Stimulated activated CD4-positive, alpha-beta T cell treated with anti-CD3 and anti-CD28 coated beads, Interleukin-15, amount 100 ng/mL, for 1 hour (primary cell): ENCODE results near the gene LMCD1.

Experiments
- DNase-seq, 2 donors: peaks; one replicate each; pipeline ENCODE4 v3.0.0-alpha.2; 2020; ENCODE audit warnings: low read depth in 1 of 2, low spot score in 1 of 2

LMCD1 gene

DNA sequence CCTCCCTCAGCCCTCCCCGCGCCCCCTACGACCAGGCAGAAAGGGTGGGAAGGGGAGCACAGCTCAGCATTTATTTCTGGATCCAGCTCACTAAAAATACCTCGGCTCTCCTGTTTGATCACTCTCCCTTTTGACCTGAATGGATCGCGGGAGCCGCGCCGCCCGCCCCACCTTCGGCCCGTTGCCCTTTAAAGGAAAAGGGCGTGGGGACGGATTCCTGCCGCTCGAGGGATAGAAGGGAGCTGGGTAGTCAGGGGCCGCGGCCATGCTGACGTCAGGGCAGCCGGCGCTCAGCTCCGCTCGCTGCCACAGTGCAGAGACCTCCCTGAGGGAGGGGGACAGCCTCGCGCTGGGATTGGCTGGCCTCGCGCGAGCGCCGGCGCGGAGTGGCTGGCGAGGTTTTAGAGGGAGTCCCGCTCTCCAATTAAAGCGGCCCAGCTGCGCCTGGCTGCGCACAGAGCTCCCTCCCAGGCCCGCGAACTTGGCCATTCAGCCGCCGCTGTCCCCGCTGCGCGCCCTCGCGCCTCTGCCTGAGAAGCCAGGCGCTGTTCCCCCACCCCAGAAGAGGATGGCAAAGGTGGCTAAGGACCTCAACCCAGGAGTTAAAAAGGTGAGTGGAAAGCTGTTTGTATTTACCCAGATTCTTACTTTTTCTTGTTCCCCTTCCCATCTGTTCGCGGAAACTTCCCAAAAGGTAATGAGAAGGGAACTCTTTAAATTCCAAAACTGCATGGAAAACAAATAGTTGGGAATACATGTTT lies at the start of gene LMCD1:
Gene LMCD1, plus strand, starts transcription at position 453 of the 761 bp plus-strand sequence. Its CDS starts 116 bp downstream, at position 569.
- DNase-seq = peak; percentile 54 to 69

DNA sequence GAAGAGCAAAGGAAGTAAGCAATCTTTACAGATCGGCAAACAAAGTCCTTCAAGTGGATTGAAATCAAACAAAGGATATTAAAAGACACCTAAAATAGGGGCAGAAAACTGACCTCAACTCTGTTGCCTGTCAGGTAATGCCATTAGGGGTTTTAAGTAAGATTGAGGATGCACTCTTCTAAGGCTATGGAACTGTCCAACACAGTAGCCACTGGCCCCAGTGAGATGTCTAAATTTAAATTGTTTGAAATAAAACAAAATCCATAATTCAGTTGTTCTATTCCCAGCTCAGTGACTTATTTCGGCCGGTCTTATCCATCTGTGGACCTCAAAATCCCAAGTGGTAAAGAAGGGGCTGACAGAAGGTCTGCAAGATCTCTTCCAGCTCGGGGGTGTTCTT lies 49.5 kb upstream of the LMCD1 start:
- no peak for DNase-seq

- no peak for DNase-seq
Measured at GRCh38 chr3:8453153-8453552, 48.5 kb upstream of the LMCD1 start.

DNA sequence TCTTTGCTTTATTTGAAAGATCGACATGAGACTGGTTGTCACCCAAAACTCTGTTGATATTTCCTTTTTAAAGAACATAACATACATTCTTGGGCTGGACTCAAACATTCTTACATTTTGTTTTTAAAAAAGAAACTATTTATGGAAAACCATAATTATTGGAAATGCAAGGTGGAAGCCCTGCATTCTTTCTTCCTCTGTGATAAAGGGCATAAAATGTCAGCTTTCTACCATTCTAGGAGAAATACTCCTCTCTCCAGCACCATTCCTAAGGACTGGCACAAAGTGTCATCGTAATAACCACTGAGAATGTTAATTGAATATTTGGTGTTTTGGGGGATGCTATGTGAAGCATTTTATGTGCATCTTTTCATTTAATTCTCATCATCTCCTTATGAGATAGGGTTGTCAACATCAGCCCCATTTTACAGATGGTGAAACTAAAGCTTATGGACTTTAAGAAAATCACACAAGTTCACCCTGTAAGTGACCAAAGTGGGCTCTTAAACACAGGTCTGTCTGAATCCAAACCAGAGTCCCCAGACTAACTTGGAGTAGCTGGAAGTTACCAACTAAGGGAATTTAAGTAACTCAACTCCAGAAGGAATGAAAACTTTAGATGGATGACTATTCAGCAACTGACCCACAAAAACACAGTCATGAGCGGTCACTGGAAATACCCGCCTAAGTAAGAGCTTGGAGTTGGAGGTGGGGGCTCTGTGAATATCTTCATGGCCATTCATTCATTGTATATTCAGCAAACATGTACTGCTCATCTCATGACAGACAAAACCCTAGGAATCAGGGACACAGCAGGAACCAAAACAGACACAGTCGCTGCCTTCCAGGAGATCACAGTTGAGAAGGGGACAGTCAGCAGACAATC lies 45.9 kb upstream of the LMCD1 start:
- no peak for DNase-seq

DNA sequence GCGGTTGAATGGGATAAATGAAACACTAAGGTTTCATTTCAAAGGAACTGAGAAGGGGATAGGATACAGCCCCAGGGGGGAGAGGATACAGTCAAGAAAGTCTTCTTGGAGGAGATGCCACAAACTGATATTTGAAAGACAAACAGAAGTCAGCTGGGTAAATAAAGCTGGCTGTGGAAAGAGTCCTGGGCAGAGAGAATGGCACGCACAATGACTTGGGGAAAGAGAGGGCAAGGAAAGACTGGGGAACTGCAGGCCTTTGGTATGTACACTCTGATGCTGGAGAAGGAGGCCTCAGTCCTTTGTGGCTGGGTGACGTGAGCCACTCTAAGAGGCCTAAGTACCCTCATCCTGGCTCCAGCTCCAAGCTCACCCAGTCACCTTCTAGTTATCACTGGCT lies 45.2 kb upstream of the LMCD1 start:
- DNase-seq = no peak

DNA sequence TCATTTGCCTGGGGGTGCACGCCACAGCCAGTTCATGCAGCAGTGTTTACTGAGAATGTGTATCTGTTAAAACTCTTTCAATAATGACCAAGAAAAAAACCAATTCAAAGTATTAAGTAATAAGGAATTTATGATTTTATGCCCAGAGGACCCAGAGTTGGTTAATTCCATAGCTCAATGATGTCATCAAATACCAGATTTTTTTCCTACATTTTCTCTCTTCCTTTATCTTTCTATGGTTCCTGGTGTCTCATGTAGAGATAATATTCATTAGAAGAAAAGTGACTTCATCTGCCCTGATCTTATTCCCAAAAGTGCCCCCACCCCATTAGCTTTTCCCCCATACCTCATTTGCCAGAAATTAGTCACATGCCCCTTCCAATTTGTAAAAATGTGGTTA lies 44.6 kb upstream of the LMCD1 start:
- DNase-seq = no peak

DNA sequence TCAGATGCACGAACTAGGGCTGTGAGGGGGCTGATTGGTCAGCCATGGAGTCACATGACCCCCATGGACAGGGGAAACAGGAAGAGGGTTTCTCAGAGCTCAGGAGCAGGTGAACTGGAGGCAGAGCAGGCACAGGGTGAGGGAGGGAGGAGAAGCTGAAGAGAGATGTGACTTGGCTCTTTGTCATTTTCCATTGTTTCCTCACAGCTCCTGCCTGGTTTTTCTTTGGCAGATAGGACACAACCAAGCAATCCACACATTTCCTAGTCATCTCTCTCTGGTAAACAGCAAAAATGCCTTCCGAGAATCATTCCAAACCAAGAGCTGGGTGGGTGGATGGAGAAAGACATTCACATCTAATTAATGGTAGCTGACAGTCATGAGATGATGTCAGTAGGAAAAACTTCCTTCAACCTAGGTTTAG lies 43.4 kb upstream of the LMCD1 start:
- no peak for DNase-seq

GRCh38 chr3:8458711-8459110 lies 42.9 kb upstream of the LMCD1 start:
- no peak for DNase-seq

DNA sequence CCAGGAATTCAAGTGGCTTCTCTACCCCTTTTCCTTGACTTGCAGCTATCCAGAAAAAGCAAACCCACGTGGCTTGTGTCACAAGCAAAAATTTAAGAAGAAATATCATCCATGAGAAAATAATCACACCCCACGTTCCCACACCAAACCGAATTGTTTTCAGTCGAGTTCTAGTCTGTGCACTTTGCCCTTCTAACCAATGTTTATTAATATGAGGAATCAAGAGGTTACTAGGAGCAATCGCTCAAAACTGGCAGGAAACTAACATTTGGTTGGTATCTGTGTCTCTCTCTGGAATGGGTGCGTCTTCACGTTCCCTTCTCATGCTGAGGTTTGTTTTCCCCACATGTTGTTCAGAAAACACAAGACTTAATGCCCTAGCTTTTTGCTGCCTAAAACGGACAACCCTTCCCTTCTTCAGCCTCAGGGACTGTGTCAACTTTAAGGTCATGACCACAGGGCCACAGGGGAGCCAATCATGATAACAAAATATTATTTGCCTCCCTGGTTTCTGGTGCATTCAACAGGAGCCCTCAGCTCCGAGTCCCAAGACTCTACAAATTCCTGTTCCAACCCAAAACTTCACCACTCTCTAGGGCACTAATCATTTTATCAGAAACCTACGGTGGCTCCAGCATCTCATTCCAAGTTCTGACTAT lies 41.4 kb upstream of the LMCD1 start:
- DNase-seq = no peak

- DNase-seq = no peak
Measured at GRCh38 chr3:8460815-8461456, 40.7 kb upstream of the LMCD1 start.

- no peak for DNase-seq
Measured at GRCh38 chr3:8464668-8465067, 37.0 kb upstream of the LMCD1 start.

DNA sequence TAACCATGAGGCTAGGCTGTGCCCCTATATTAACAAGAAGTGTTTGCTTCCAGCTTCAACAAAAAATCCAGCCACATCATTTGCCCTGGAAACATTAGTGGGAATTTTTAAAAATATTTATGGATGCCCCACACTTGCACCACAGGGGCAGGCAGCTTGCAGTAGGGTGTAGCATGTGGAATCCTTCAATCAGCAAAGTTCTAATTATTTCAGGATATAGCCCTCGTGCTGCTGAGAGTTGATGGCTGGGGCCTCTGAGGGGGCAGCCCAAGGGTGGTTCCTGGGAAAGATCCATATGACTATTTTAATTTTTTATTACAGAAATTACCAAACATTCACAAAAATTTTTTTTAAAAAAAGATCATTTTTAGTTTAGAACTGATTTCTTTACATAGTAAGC lies 35.1 kb upstream of the LMCD1 start:
- no peak for DNase-seq

DNA sequence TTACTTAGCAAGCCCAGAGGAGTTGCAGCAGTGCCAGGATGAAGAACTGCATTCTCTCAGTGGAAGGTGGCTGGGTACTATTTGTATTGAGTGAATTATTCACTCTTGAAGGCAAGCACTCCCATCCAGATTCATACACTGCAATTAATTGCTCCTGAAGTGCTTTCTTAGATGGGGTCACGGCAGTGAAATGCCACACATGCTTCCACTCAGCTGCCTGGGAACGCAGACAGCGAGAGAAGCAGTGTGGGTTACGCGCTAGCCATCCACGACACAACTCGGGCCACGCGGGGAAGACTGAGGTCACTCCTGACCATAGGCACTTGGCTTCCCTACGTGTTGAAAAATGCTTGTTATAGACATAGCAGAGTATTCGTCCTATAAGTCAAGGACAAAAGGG lies 30.8 kb upstream of the LMCD1 start:
- DNase-seq = no peak

DNA sequence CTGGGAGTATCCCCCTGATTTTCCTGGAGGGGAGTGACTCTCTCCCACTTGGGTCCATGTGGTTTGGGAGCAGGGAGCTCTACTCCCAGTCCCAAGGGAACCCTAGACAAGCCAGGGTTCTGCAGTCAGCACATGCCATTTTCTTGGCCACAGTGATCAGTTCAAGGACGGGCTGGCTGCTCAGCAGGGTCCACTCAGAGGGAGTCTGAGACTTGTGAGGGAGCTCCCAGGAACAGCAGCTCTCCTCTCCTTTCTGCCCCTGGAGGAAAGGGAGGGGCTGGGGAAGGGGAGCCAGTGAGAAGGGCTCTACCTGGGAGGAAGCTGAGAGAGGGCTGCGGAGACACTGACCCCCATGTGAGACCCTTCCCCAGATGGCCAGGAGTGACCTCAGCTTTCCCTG lies 29.1 kb upstream of the LMCD1 start:
- DNase-seq = no peak

GRCh38 chr3:8473029-8473428 lies 28.6 kb upstream of the LMCD1 start:
- DNase-seq = no peak

DNA sequence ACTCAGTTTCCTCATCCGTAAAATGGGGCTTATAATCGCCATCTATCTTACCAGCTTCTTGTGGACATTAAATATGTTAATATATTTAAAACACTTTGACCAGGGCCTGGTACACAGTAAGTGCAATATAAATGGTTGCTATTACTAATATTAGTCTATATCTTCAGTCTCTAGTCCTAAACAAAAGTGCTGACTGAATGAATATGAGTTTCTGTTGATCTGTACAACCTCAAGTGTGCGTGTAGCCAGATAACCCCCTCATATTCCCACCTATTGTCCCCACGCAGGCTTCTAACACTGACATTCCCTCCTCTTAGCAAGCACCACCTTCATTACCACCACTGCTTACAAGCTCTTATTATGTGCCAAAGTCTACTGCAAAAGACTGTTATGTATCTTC lies 27.6 kb upstream of the LMCD1 start:
- no peak for DNase-seq

DNA sequence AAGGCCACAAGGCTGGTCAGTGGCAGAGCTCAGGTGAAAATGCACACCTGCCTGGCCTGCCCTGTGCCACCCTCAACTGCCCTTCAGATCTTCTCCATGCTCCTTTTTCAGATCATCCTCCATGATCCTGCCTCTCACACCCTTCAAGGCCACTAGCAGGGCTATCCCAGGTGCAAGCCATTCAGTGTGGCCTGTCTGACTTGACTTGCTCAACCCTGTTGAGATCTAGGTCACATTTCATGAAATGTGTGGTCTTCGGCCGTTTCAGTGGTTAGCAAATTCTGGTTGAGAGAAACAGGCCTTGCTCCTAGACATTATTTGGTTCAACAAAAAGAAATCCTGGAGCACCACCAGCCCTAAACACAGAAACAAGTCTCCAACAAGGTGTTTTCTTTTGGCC lies 26.6 kb upstream of the LMCD1 start:
- no peak for DNase-seq

DNA sequence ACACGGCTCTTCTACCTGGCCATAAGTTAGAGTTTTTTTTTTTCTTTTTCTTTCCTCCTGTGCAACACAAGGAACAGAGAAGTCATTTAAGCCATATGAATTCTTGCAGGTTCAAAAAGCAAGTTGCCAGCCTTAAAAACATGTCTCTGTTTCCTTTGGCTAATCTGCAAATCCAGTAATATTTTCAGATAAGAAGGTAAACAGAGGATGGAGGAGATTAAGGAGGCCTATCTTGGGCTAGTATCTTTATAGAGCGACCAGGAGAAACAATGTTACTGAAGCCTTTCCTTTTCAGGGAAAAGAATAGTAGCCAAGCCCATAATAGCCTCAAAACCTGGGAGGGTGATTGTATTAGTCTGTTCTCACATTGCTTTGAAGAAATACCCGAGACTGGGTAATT lies 20.9 kb upstream of the LMCD1 start:
- DNase-seq = no peak

DNA sequence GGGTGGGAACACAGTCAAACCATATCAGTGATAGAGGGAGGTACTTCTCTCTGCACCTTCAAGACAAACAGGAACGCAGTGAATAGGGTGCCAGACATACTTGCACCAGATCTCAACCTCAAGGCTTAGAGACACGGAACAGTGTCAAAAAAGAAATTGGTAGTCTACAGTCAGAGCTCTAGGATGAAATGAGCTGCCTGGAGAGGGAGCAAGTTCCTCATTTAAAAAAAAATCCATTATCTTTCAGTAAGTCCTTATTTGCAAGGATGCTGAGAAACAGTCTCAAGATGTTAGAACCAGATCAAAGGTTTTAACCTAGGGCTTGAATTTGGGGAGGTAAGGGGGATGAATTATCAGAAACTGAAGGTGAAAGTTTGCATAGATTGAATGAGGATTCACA lies 20.2 kb upstream of the LMCD1 start:
- no peak for DNase-seq

DNA sequence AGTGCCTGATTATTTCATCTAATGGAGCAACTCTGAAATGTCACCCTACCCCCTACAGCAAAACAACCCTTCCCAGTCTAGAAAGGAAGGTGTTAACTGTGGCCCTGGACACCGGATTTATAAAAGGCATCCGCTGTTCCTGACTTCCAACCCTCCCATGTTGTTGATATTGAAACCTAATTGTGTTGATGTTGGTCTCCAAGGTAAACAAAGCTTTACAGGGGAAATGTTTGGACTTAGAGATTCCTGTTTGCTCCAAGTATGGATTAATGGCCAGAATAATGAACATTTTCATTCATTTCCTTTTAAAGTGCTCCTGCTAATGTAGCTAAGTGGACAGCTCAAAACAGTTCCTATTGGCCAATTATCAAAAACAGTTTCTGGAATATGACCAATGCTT lies 19.4 kb upstream of the LMCD1 start:
- no peak for DNase-seq

GRCh38 chr3:8482960-8483665 lies 18.5 kb upstream of the LMCD1 start:
- no peak for DNase-seq
